Mammary epithelial cell (primary cell): ENCODE measurements around the gene IL11.

Experiments
- EZH2 ChIP-seq: IDR thresholded peaks from 2 replicates; pipeline ENCODE4 v1.6.1; 2012; ENCODE audit warnings: low read length, inconsistent platforms, borderline replicate concordance
- TF ChIP-seq, protein P1 (sequence below), 2 donors: IDR thresholded peaks in 1 of 2; conservative IDR thresholded peaks in 1 of 2; 2 replicates each; pipeline ENCODE4 v1.5.1; 2011 to 2012; ENCODE audit warnings: inconsistent platforms in 2 of 2, low read length in 2 of 2, mild to moderate bottlenecking in 2 of 2, control low read depth in 1 of 2, low read depth in 1 of 2; ENCODE audit not compliant: insufficient read depth in 1 of 2; ENCODE audit errors: extremely low read depth in 1 of 2

DNA sequence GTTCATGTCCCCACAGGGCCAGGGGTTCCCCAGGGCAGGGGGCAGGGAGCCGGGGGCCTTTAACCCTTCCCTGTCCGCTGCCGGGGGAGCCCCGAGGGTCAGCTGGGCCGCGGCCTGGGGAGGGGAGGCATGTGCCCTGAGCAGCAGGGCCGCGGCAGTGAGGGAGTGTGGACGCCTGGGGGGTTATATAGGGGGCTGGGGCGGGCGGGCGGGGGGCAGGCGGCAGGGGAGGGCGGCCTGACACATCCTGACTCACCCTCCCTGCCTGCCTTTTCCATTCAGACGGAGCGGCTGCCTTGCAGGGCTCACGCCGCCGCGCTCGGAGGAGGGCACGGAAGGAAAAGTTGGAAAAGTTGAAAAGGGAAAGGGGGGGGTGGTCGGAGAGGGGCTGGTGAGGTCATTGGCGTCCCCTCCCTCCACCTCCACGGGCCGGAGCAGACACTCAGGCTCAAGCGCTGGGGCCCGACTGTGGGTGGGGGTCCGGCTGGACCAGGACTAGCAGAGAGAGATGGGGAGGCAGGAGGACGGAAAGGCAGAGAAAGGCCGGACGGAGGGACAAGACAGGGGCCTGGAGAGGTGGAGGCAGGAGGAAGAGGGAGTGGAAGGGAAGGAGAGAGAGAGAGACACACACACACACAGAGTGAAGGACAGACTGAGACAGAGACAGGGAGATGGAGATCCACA, at the start of gene IL11:
- TF ChIP-seq, protein P1, sequence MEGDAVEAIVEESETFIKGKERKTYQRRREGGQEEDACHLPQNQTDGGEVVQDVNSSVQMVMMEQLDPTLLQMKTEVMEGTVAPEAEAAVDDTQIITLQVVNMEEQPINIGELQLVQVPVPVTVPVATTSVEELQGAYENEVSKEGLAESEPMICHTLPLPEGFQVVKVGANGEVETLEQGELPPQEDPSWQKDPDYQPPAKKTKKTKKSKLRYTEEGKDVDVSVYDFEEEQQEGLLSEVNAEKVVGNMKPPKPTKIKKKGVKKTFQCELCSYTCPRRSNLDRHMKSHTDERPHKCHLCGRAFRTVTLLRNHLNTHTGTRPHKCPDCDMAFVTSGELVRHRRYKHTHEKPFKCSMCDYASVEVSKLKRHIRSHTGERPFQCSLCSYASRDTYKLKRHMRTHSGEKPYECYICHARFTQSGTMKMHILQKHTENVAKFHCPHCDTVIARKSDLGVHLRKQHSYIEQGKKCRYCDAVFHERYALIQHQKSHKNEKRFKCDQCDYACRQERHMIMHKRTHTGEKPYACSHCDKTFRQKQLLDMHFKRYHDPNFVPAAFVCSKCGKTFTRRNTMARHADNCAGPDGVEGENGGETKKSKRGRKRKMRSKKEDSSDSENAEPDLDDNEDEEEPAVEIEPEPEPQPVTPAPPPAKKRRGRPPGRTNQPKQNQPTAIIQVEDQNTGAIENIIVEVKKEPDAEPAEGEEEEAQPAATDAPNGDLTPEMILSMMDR (conservative IDR thresholded peaks at IDR 0.05 in 1 of 2, IDR thresholded peaks at IDR 0.05 in 1 of 2; ENCODE audit: extremely low read depth in 1 of 2, insufficient read depth in 1 of 2, low read depth in 1 of 2, low read length in 2 of 2) = no peak
- TF ChIP-seq EZH2 = no peak
